HEK293 (cell line): ENCODE measurements around the gene TRAPPC5.

Experiments
- ZBTB17 ChIP-seq: fragments of 450-650 bp; formaldehyde crosslinking; IDR thresholded peaks from 2 replicates; pipeline ENCODE4 v1.5.1; 2016; ENCODE audit warnings: missing biosample characterization, missing genetic modification characterization
- ZNF335 ChIP-seq: fragments of 450-650 bp; formaldehyde crosslinking; conservative IDR thresholded peaks from 2 replicates; pipeline ENCODE4 v1.5.1; 2016; ENCODE audit warnings: missing biosample characterization, missing genetic modification characterization
- ZNF791 ChIP-seq: fragments of 450-650 bp; formaldehyde crosslinking; IDR thresholded peaks from 2 replicates; pipeline ENCODE4 v1.5.1; 2016; ENCODE audit warnings: missing biosample characterization, missing genetic modification characterization
- ZXDB ChIP-seq: fragments of 450-650 bp; formaldehyde crosslinking; IDR thresholded peaks from 2 replicates; pipeline ENCODE4 v1.5.1; 2016; ENCODE audit warnings: missing biosample characterization, missing genetic modification characterization
- TF ChIP-seq, protein P1 (sequence below): fragments of 450-650 bp; formaldehyde crosslinking; conservative IDR thresholded peaks from 2 replicates; pipeline ENCODE4 v1.5.1; 2016; ENCODE audit warnings: low read depth, missing biosample characterization, missing genetic modification characterization
- TF ChIP-seq, protein P2 (sequence below): fragments of 450-650 bp; formaldehyde crosslinking; IDR thresholded peaks from 2 replicates; pipeline ENCODE4 v1.5.1; 2016; ENCODE audit warnings: missing biosample characterization, missing genetic modification characterization
- TF ChIP-seq, protein P3 (sequence below): sonication (generic); formaldehyde crosslinking; IDR thresholded peaks from 2 replicates; pipeline ENCODE4 v1.8.1; 2022; ENCODE audit warnings: mild to moderate bottlenecking, moderate library complexity, missing genetic modification reagents
- TF ChIP-seq, protein P4 (sequence below): fragments of 450-650 bp; formaldehyde crosslinking; IDR thresholded peaks from 2 replicates; pipeline ENCODE4 v1.5.1; 2017; ENCODE audit warnings: missing biosample characterization, mild to moderate bottlenecking, missing genetic modification characterization, moderate library complexity

DNA sequence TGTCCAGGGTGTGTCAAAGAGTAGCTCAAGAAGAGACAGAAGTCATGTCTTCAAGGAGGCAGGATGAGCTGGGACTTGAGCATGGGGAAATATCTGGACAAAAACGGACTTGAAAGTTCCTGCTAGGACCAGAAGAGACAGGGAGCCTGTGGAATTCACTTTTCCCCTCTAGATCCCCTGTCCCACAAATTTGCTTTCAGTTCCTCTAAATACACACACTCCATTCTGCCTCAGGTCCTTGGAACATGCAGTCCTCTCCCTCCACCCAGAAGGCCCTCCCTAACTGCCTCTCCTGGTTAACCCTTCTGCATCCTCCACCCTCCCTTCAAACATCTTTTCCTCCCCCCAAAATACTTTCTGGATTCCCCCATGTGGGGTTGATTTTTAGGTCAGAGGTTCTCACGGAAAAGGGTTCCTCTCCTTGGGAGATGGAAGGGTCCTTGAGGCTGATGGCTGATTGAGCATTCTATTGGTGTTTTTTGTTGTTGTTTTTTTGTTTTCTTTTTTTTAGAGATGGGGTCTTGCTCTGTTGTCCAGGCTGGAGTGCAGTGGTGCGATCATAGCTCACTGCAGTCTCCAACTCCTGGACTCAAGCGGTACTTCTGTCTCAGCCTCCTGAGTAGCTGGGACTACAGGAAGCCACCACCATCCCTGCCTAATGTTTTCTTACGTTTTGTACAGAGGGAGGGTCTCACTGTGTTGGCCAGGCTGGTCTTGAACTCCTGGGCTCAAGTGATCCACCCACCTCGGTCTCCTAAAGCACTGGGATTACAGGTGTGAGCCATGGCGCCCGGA lies 18.7 kb upstream of the TRAPPC5 start:
- TF ChIP-seq, protein P1, sequence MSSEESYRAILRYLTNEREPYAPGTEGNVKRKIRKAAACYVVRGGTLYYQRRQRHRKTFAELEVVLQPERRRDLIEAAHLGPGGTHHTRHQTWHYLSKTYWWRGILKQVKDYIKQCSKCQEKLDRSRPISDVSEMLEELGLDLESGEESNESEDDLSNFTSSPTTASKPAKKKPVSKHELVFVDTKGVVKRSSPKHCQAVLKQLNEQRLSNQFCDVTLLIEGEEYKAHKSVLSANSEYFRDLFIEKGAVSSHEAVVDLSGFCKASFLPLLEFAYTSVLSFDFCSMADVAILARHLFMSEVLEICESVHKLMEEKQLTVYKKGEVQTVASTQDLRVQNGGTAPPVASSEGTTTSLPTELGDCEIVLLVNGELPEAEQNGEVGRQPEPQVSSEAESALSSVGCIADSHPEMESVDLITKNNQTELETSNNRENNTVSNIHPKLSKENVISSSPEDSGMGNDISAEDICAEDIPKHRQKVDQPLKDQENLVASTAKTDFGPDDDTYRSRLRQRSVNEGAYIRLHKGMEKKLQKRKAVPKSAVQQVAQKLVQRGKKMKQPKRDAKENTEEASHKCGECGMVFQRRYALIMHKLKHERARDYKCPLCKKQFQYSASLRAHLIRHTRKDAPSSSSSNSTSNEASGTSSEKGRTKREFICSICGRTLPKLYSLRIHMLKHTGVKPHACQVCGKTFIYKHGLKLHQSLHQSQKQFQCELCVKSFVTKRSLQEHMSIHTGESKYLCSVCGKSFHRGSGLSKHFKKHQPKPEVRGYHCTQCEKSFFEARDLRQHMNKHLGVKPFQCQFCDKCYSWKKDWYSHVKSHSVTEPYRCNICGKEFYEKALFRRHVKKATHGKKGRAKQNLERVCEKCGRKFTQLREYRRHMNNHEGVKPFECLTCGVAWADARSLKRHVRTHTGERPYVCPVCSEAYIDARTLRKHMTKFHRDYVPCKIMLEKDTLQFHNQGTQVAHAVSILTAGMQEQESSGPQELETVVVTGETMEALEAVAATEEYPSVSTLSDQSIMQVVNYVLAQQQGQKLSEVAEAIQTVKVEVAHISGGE (tag by site-specific recombination) = no peak
- TF ChIP-seq, protein P2, sequence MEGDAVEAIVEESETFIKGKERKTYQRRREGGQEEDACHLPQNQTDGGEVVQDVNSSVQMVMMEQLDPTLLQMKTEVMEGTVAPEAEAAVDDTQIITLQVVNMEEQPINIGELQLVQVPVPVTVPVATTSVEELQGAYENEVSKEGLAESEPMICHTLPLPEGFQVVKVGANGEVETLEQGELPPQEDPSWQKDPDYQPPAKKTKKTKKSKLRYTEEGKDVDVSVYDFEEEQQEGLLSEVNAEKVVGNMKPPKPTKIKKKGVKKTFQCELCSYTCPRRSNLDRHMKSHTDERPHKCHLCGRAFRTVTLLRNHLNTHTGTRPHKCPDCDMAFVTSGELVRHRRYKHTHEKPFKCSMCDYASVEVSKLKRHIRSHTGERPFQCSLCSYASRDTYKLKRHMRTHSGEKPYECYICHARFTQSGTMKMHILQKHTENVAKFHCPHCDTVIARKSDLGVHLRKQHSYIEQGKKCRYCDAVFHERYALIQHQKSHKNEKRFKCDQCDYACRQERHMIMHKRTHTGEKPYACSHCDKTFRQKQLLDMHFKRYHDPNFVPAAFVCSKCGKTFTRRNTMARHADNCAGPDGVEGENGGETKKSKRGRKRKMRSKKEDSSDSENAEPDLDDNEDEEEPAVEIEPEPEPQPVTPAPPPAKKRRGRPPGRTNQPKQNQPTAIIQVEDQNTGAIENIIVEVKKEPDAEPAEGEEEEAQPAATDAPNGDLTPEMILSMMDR (tag by site-specific recombination) = no peak
- no peak for TF ChIP-seq ZNF335 (tag by site-specific recombination)
- TF ChIP-seq, protein P3, sequence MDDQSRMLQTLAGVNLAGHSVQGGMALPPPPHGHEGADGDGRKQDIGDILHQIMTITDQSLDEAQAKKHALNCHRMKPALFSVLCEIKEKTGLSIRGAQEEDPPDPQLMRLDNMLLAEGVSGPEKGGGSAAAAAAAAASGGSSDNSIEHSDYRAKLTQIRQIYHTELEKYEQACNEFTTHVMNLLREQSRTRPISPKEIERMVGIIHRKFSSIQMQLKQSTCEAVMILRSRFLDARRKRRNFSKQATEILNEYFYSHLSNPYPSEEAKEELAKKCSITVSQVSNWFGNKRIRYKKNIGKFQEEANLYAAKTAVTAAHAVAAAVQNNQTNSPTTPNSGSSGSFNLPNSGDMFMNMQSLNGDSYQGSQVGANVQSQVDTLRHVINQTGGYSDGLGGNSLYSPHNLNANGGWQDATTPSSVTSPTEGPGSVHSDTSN (CRISPR knock-in tag) = no peak
- TF ChIP-seq ZNF791 (tag by site-specific recombination) = no peak
- no peak for TF ChIP-seq ZBTB17
- TF ChIP-seq, protein P4, sequence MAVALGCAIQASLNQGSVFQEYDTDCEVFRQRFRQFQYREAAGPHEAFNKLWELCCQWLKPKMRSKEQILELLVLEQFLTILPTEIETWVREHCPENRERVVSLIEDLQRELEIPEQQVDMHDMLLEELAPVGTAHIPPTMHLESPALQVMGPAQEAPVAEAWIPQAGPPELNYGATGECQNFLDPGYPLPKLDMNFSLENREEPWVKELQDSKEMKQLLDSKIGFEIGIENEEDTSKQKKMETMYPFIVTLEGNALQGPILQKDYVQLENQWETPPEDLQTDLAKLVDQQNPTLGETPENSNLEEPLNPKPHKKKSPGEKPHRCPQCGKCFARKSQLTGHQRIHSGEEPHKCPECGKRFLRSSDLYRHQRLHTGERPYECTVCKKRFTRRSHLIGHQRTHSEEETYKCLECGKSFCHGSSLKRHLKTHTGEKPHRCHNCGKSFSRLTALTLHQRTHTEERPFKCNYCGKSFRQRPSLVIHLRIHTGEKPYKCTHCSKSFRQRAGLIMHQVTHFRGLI (tag by site-specific recombination) = no peak
- TF ChIP-seq ZXDB (tag by site-specific recombination) = no peak
